GM20431 (cell line): ENCODE results near the gene DIS3L2.

Source experiments
- in situ Hi-C: fragments of 300-500 bp; cut with MseI, MboI; formaldehyde crosslinking; loops from one replicate; pipeline ENCODE4 v1.15.0; 2020; ENCODE audit warnings: low sequenced_read_pairs; ENCODE audit not compliant: unreplicated experiment

DIS3L2 gene

GRCh38 chr2:231961349-231962166 lies at the start of gene DIS3L2:
Gene DIS3L2, plus strand, starts transcription at chr2:231961713. Its CDS starts 53,215 bp downstream, at chr2:232014928.
- in situ Hi-C loops = no loop called here

GRCh38 chr2:231914077-231914690 lies 47.3 kb upstream of the DIS3L2 start:
- in situ Hi-C loops = no loop called here

- in situ Hi-C loops = no loop called here
These were observed 44.0 kb upstream of the DIS3L2 start for GRCh38 chr2:231917280-231918066.

GRCh38 chr2:231918501-231919330 lies 42.8 kb upstream of the DIS3L2 start:
- in situ Hi-C loops = no loop called here

- in situ Hi-C loops = no loop called here
These were observed 42.0 kb upstream of the DIS3L2 start for GRCh38 chr2:231919341-231920035.

GRCh38 chr2:231920366-231920765 lies 41.1 kb upstream of the DIS3L2 start:
- in situ Hi-C loops = no loop called here

- in situ Hi-C loops = no loop called here
These were observed 40.7 kb upstream of the DIS3L2 start for GRCh38 chr2:231920795-231921194.

GRCh38 chr2:231922311-231923009 lies 39.1 kb upstream of the DIS3L2 start:
- in situ Hi-C loops = no loop called here

GRCh38 chr2:231923010-231923344 lies 38.5 kb upstream of the DIS3L2 start:
- in situ Hi-C loops = no loop called here

- in situ Hi-C loops = no loop called here
These were observed 37.3 kb upstream of the DIS3L2 start for GRCh38 chr2:231923951-231924888.

- in situ Hi-C loops = loop anchor here (25.0 kb wide), 1 partner anchor 212 kb away; no protein-coding TSS in a partner anchor
These were observed 36.6 kb upstream of the DIS3L2 start for GRCh38 chr2:231924889-231925275.

GRCh38 chr2:231925303-231926179 lies 36.0 kb upstream of the DIS3L2 start:
- in situ Hi-C loops = loop anchor here (25.0 kb wide), 1 partner anchor 212 kb away; no protein-coding TSS in a partner anchor

- in situ Hi-C loops = loop anchor here (25.0 kb wide), 1 partner anchor 211 kb away; no protein-coding TSS in a partner anchor
These were observed 35.3 kb upstream of the DIS3L2 start, which contains the start of gene NPPC for GRCh38 chr2:231926180-231926741. Gene NPPC, minus strand, starts transcription at chr2:231926396. Its CDS starts 147 bp downstream, at chr2:231926249.

- in situ Hi-C loops = loop anchor here (25.0 kb wide), 1 partner anchor 210 kb away; no protein-coding TSS in a partner anchor
These were observed 34.5 kb upstream of the DIS3L2 start for GRCh38 chr2:231926761-231927565.

- in situ Hi-C loops = loop anchor here (25.0 kb wide), 1 partner anchor 210 kb away; no protein-coding TSS in a partner anchor
These were observed 34.0 kb upstream of the DIS3L2 start for GRCh38 chr2:231927566-231927890.
